Vagina (tissue), 2 donors: ENCODE measurements around the gene CIAO2A. TPM values are rescaled to one million over a fixed set of nuclear protein-coding genes. Genes with fewer than 3 reads are reported as not detected.

Source experiments
- DNase-seq, 2 donors: peaks; one replicate each; pipeline ENCODE4 v3.0.0-alpha.2; 2017; ENCODE audit errors: extremely low spot score in 2 of 2
- H3K27ac ChIP-seq: fragments of 200-600 bp; sonication (generic); one replicate; pipeline ENCODE4 v1.5.1; 2019
- H3K27me3 ChIP-seq: fragments of 200-600 bp; sonication (generic); one replicate; pipeline ENCODE4 v1.5.1; 2019
- H3K36me3 ChIP-seq, 2 donors: fragments of 200-600 bp; sonication (generic); one replicate each; pipeline ENCODE4 v1.5.1; 2017 to 2019
- H3K4me1 ChIP-seq: fragments of 200-600 bp; sonication (generic); one replicate; pipeline ENCODE4 v1.5.1; 2019
- H3K4me3 ChIP-seq, 2 donors: fragments of 200-600 bp; sonication (generic); 1 replicate in 1 of 2; 2 replicates in 1 of 2; pipeline ENCODE4 v1.5.1; 2016 to 2019
- H3K9me3 ChIP-seq: fragments of 200-600 bp; sonication (generic); one replicate; pipeline ENCODE4 v1.5.1; 2019
- CTCF ChIP-seq, 3 experiments: fragments of 450-650 bp in 2 of 3; fragments of 200-600 bp in 1 of 3; sonication (generic) in 1 of 3; IDR thresholded peaks; one replicate each; pipeline ENCODE4 v1.5.1; 2017 to 2019; ENCODE audit warnings: antibody characterized with exemption in 3 of 3, mild to moderate bottlenecking in 2 of 3, moderate library complexity in 2 of 3
- POLR2A ChIP-seq, 2 donors: fragments of 450-650 bp; IDR thresholded peaks; one replicate each; pipeline ENCODE4 v1.6.1; 2017; ENCODE audit warnings: antibody characterized with exemption in 2 of 2, mild to moderate bottlenecking in 2 of 2, moderate library complexity in 2 of 2
- POLR2AphosphoS5 ChIP-seq, 2 donors: sonication (generic); formaldehyde crosslinking; IDR thresholded peaks; one replicate each; pipeline ENCODE4 v1.9.0; 2017; ENCODE audit warnings: antibody characterized with exemption in 2 of 2, mild to moderate bottlenecking in 2 of 2, low read depth in 1 of 2; ENCODE audit not compliant: insufficient read depth in 1 of 2
- intact Hi-C: fragments of 100-400 bp; cut with DNase I; formaldehyde crosslinking; loops from one replicate; pipeline ENCODE4 v1.15.1; 2023
- small RNA-seq: library from RNA; depleted of rRNA; stranded (forward); fragments of <200 nt; gene quantifications from one replicate; pipeline ENCODE3, GENCODE V24; 2016
- total RNA-seq: library from RNA; depleted of rRNA; stranded (reverse); fragments of >200 nt; gene quantifications from one replicate; pipeline ENCODE4 v1.2.3, GENCODE V29; 2016

The CIAO2A gene
- total RNA-seq, 1 donor from 2014 or later: 36.1 TPM

GRCh38 chr15:64029110-64029509 lies 64.5 kb downstream of the CIAO2A start:
- no peaks in the 10 kb centered on the region for H3K9me3 ChIP-seq
- intact Hi-C loops: loop anchor here (5.0 kb wide), 1 partner anchor 1773 kb away; no protein-coding TSS in a partner anchor
- no peak overlapping the region for H3K27ac ChIP-seq
- no peaks in the 10 kb centered on the region for H3K36me3 ChIP-seq
- no peak for TF ChIP-seq POLR2A (IDR thresholded peaks at IDR 0.05)
- no peak for TF ChIP-seq CTCF (IDR thresholded peaks at IDR 0.05)
- no peak for TF ChIP-seq POLR2AphosphoS5 (IDR thresholded peaks at IDR 0.05; ENCODE audit: insufficient read depth in 1 of 2, low read depth in 1 of 2)
- H3K4me1 ChIP-seq: peaks cover 13% of the 10 kb centered on the region
- no peak for DNase-seq
- H3K27me3 ChIP-seq: no peaks in the 10 kb centered on the region
- no peak overlapping the region for H3K4me3 ChIP-seq

- H3K27ac ChIP-seq: no peak overlapping the region
- intact Hi-C loops: loop anchor here (5.0 kb wide), 1 partner anchor 1776 kb away; no protein-coding TSS in a partner anchor
Measured at GRCh38 chr15:64026591-64026990, 67.0 kb downstream of the CIAO2A start.

GRCh38 chr15:64024172-64025050 lies 69.2 kb downstream of the CIAO2A start:
- no peak overlapping the region for H3K4me3 ChIP-seq
- H3K4me1 ChIP-seq: peaks cover 13% of the 10 kb centered on the region
- no peak overlapping the region for H3K27ac ChIP-seq
- no peak for DNase-seq
- intact Hi-C loops: loop anchor here (5.0 kb wide), 1 partner anchor 1778 kb away; no protein-coding TSS in a partner anchor
- TF ChIP-seq CTCF (IDR thresholded peaks at IDR 0.05) (no peak), POLR2A (IDR thresholded peaks at IDR 0.05) (no peak), POLR2AphosphoS5 (IDR thresholded peaks at IDR 0.05; ENCODE audit: insufficient read depth in 1 of 2, low read depth in 1 of 2) (no peak)
- H3K36me3 ChIP-seq: peaks cover 0 to 6% of the 10 kb centered on the region in 2 donors
- no peaks in the 10 kb centered on the region for H3K9me3 ChIP-seq
- H3K27me3 ChIP-seq: no peaks in the 10 kb centered on the region

More at GRCh38 chr15:64026591-64026990, 67.0 kb downstream of the CIAO2A start:
- H3K27me3 ChIP-seq: no peaks in the 10 kb centered on the region
- TF ChIP-seq POLR2AphosphoS5 (IDR thresholded peaks at IDR 0.05; ENCODE audit: insufficient read depth in 1 of 2, low read depth in 1 of 2) (no peak), CTCF (IDR thresholded peaks at IDR 0.05) (no peak), POLR2A (IDR thresholded peaks at IDR 0.05) (no peak)
- H3K36me3 ChIP-seq: no peaks in the 10 kb centered on the region
- DNase-seq: no peak
- H3K4me1 ChIP-seq: peaks cover 13% of the 10 kb centered on the region
- no peak overlapping the region for H3K4me3 ChIP-seq
- no peaks in the 10 kb centered on the region for H3K9me3 ChIP-seq

- DNase-seq: no peak
- Histone ChIP-seq H3K9me3 (no peaks in the 10 kb centered on the region), H3K27ac (no peak overlapping the region), H3K4me1 (peaks cover 21% of the 10 kb centered on the region), H3K36me3 (peaks cover 0 to 6% of the 10 kb centered on the region in 2 donors), H3K27me3 (no peaks in the 10 kb centered on the region), H3K4me3 (no peak overlapping the region)
- intact Hi-C loops: no loop called here
- no peak for TF ChIP-seq POLR2AphosphoS5 (IDR thresholded peaks at IDR 0.05; ENCODE audit: insufficient read depth in 1 of 2, low read depth in 1 of 2)
Measured at GRCh38 chr15:64023220-64023619, 70.4 kb downstream of the CIAO2A start.

GRCh38 chr15:64022571-64022970 lies 71.1 kb downstream of the CIAO2A start:
- TF ChIP-seq CTCF (IDR thresholded peaks at IDR 0.05) (no peak), POLR2AphosphoS5 (IDR thresholded peaks at IDR 0.05; ENCODE audit: insufficient read depth in 1 of 2, low read depth in 1 of 2) (no peak), POLR2A (IDR thresholded peaks at IDR 0.05) (no peak)
- H3K4me3 ChIP-seq: no peak overlapping the region
- no peaks in the 10 kb centered on the region for H3K27me3 ChIP-seq
- no peak for DNase-seq
- H3K36me3 ChIP-seq: peaks cover 0 to 6% of the 10 kb centered on the region in 2 donors
- H3K9me3 ChIP-seq: no peaks in the 10 kb centered on the region
- intact Hi-C loops: no loop called here
- peaks cover 21% of the 10 kb centered on the region for H3K4me1 ChIP-seq
- H3K27ac ChIP-seq: no peak overlapping the region

Small RNAs within 50 kb of the gene (small RNA-seq; reads per million reads assigned to genes)
- gene RF00019: not detected

Other genes starting within 250 kb of the CIAO2A start
- 50.3 TPM for gene DAPK2, start 47.4 kb downstream of the CIAO2A start, total RNA-seq
- 92.8 TPM for gene SNX1, start 2.1 kb upstream of the CIAO2A start, total RNA-seq
- not detected for gene SNX22, start 57.9 kb upstream of the CIAO2A start, total RNA-seq
- 451 TPM for gene PPIB, start 69.2 kb upstream of the CIAO2A start, total RNA-seq